Activated T-cell treated with anti-CD3 and anti-CD28 coated beads, Interleukin-2, amount 50 U/mL, for 24 hours (primary cell): ENCODE results near the gene TSTD1.
"Not testable (repeated sequence)": the region's sequence is repeated elsewhere in the genome, so short reads cannot be mapped to it uniquely, and the experiment has no call there.

Experiments
- DNase-seq: peaks from one replicate; pipeline ENCODE4 v3.0.0-alpha.2; 2020
- H3K27ac Mint-ChIP-seq: 2 replicates; pipeline ENCODE4 v1.8.0; 2020; ENCODE audit warnings: mild to moderate bottlenecking, mixed read lengths
- H3K27me3 Mint-ChIP-seq: 2 replicates; pipeline ENCODE4 v1.8.0; 2020; ENCODE audit warnings: mixed read lengths
- H3K36me3 Mint-ChIP-seq: 2 replicates; pipeline ENCODE4 v1.8.0; 2020; ENCODE audit warnings: low read depth, mixed read lengths
- H3K4me1 Mint-ChIP-seq: 2 replicates; pipeline ENCODE4 v1.8.0; 2020; ENCODE audit warnings: low read depth, mixed read lengths
- H3K4me3 Mint-ChIP-seq: 2 replicates; pipeline ENCODE4 v1.8.0; 2020; ENCODE audit warnings: mild to moderate bottlenecking, moderate library complexity, mixed read lengths
- H3K9me3 Mint-ChIP-seq: 2 replicates; pipeline ENCODE4 v1.8.0; 2020; ENCODE audit warnings: mixed read lengths

TSTD1 gene

GRCh38 chr1:161073474-161074121 is 34.8 kb upstream of the TSTD1 start:
- H3K4me1 Mint-ChIP-seq: peaks cover 29% of the 10 kb centered on the region
- H3K27ac Mint-ChIP-seq: no peak overlapping the region
- H3K9me3 Mint-ChIP-seq: peaks cover 2% of the 10 kb centered on the region
- peaks cover 9% of the 10 kb centered on the region for H3K36me3 Mint-ChIP-seq
- DNase-seq: no peak
- no peaks in the 10 kb centered on the region for H3K27me3 Mint-ChIP-seq
- H3K4me3 Mint-ChIP-seq: no peak overlapping the region

GRCh38 chr1:161072751-161073449 is 34.1 kb upstream of the TSTD1 start:
- DNase-seq: no peak
- H3K27ac Mint-ChIP-seq: no peak overlapping the region
- H3K9me3 Mint-ChIP-seq: peaks cover 2% of the 10 kb centered on the region
- H3K27me3 Mint-ChIP-seq: no peaks in the 10 kb centered on the region
- H3K4me3 Mint-ChIP-seq: no peak overlapping the region
- peaks cover 16% of the 10 kb centered on the region for H3K36me3 Mint-ChIP-seq
- peaks cover 34% of the 10 kb centered on the region for H3K4me1 Mint-ChIP-seq

GRCh38 chr1:161071886-161072371 is 33.2 kb upstream of the TSTD1 start:
- Mint-ChIP-seq H3K4me3 (no peak overlapping the region), H3K36me3 (peaks cover 23% of the 10 kb centered on the region), H3K9me3 (peaks cover 2% of the 10 kb centered on the region), H3K4me1 (peaks cover 42% of the 10 kb centered on the region), H3K27me3 (no peaks in the 10 kb centered on the region), H3K27ac (peak overlapping the region; percentile 17)
- DNase-seq: peak; percentile 62

GRCh38 chr1:161070761-161071160 is 32.0 kb upstream of the TSTD1 start:
- H3K27ac Mint-ChIP-seq: peak overlapping the region; percentile 98
- H3K36me3 Mint-ChIP-seq: peaks cover 32% of the 10 kb centered on the region
- peaks cover 2% of the 10 kb centered on the region for H3K9me3 Mint-ChIP-seq
- H3K4me3 Mint-ChIP-seq: no peak overlapping the region
- H3K4me1 Mint-ChIP-seq: peaks cover 49% of the 10 kb centered on the region
- no peak for DNase-seq
- H3K27me3 Mint-ChIP-seq: no peaks in the 10 kb centered on the region

GRCh38 chr1:161069731-161070270 is 31.0 kb upstream of the TSTD1 start, which contains the start of gene ARHGAP30:
Gene ARHGAP30, minus strand, starts transcription at chr1:161069891. Its CDS starts 267 bp downstream, at chr1:161069624.
- DNase-seq: peak; percentile 83

GRCh38 chr1:161069241-161069640 is 30.5 kb upstream of the TSTD1 start:
- Mint-ChIP-seq H3K4me3 (peak overlapping the region; percentile 99), H3K4me1 (peaks cover 60% of the 10 kb centered on the region), H3K27ac (peak overlapping the region; percentile 98), H3K27me3 (no peaks in the 10 kb centered on the region), H3K9me3 (peaks cover 2% of the 10 kb centered on the region), H3K36me3 (peaks cover 45% of the 10 kb centered on the region)
- no peak for DNase-seq

More at GRCh38 chr1:161069731-161070270, 31.0 kb upstream of the TSTD1 start, which contains the start of gene ARHGAP30:
- H3K9me3 Mint-ChIP-seq: peaks cover 2% of the 10 kb centered on the region
- peak within 1 kb of the TSS; percentile 99 for H3K4me3 Mint-ChIP-seq
- peak within 1 kb of the TSS; percentile 98 for H3K27ac Mint-ChIP-seq
- H3K36me3 Mint-ChIP-seq: peaks cover 40% of the 10 kb centered on the region
- no peaks in the 10 kb centered on the region for H3K27me3 Mint-ChIP-seq
- peaks cover 56% of the 10 kb centered on the region for H3K4me1 Mint-ChIP-seq

GRCh38 chr1:161068306-161069234 is 29.8 kb upstream of the TSTD1 start:
- DNase-seq: peak; percentile 81

GRCh38 chr1:161066694-161067093 is 27.9 kb upstream of the TSTD1 start:
- Mint-ChIP-seq H3K9me3 (peaks cover 2% of the 10 kb centered on the region), H3K36me3 (peaks cover 69% of the 10 kb centered on the region)

More at GRCh38 chr1:161068306-161069234, 29.8 kb upstream of the TSTD1 start:
- Mint-ChIP-seq H3K4me3 (peak overlapping the region; percentile 99), H3K9me3 (peaks cover 2% of the 10 kb centered on the region), H3K36me3 (peaks cover 52% of the 10 kb centered on the region), H3K4me1 (peaks cover 67% of the 10 kb centered on the region), H3K27ac (peak overlapping the region; percentile 98), H3K27me3 (no peaks in the 10 kb centered on the region)

GRCh38 chr1:161065681-161066080 is 26.9 kb upstream of the TSTD1 start:
- Mint-ChIP-seq H3K4me3 (peak overlapping the region; percentile 20), H3K36me3 (peaks cover 76% of the 10 kb centered on the region)

More at GRCh38 chr1:161066694-161067093, 27.9 kb upstream of the TSTD1 start:
- Mint-ChIP-seq H3K4me3 (peak overlapping the region; percentile 99), H3K4me1 (peaks cover 77% of the 10 kb centered on the region), H3K27me3 (no peaks in the 10 kb centered on the region), H3K27ac (peak overlapping the region; percentile 98)
- no peak for DNase-seq

GRCh38 chr1:161063936-161064335 is 25.2 kb upstream of the TSTD1 start:
- Mint-ChIP-seq H3K4me3 (peak overlapping the region; percentile 58), H3K36me3 (peaks cover 86% of the 10 kb centered on the region), H3K4me1 (peaks cover 81% of the 10 kb centered on the region), H3K27ac (peak overlapping the region; percentile 93)
- H3K27me3 Mint-ChIP-seq, DNase-seq, H3K9me3 Mint-ChIP-seq: not testable (repeated sequence)

More at GRCh38 chr1:161065681-161066080, 26.9 kb upstream of the TSTD1 start:
- H3K9me3 Mint-ChIP-seq, H3K27me3 Mint-ChIP-seq, DNase-seq: not testable (repeated sequence)
- H3K4me1 Mint-ChIP-seq: peaks cover 74% of the 10 kb centered on the region
- H3K27ac Mint-ChIP-seq: peak overlapping the region; percentile 98

GRCh38 chr1:161061419-161061818 is 22.7 kb upstream of the TSTD1 start:
- Mint-ChIP-seq H3K9me3 (no peaks in the 10 kb centered on the region), H3K36me3 (peaks cover 81% of the 10 kb centered on the region), H3K27me3 (no peaks in the 10 kb centered on the region), H3K4me1 (peaks cover 69% of the 10 kb centered on the region), H3K27ac (peak overlapping the region; percentile 85), H3K4me3 (no peak overlapping the region)
- no peak for DNase-seq

- no peak for DNase-seq
- Mint-ChIP-seq H3K27me3 (no peaks in the 10 kb centered on the region), H3K4me1 (peaks cover 60% of the 10 kb centered on the region), H3K4me3 (peak overlapping the region; percentile 20), H3K36me3 (peaks cover 82% of the 10 kb centered on the region), H3K27ac (peak overlapping the region; percentile 91), H3K9me3 (no peaks in the 10 kb centered on the region)
These were observed 20.5 kb upstream of the TSTD1 start for GRCh38 chr1:161059293-161059692.

- H3K4me3 Mint-ChIP-seq: no peak overlapping the region
- peak overlapping the region; percentile 59 for H3K27ac Mint-ChIP-seq
- no peaks in the 10 kb centered on the region for H3K27me3 Mint-ChIP-seq
- no peaks in the 10 kb centered on the region for H3K9me3 Mint-ChIP-seq
- peaks cover 87% of the 10 kb centered on the region for H3K36me3 Mint-ChIP-seq
- peaks cover 24% of the 10 kb centered on the region for H3K4me1 Mint-ChIP-seq
- DNase-seq: no peak
These were observed 16.0 kb upstream of the TSTD1 start for GRCh38 chr1:161054805-161055204.

GRCh38 chr1:161054232-161054631 is 15.5 kb upstream of the TSTD1 start:
- no peak for DNase-seq
- H3K9me3 Mint-ChIP-seq: no peaks in the 10 kb centered on the region
- no peak overlapping the region for H3K4me3 Mint-ChIP-seq
- H3K4me1 Mint-ChIP-seq: peaks cover 18% of the 10 kb centered on the region
- H3K27ac Mint-ChIP-seq: peak overlapping the region; percentile 59
- no peaks in the 10 kb centered on the region for H3K27me3 Mint-ChIP-seq
- peaks cover 87% of the 10 kb centered on the region for H3K36me3 Mint-ChIP-seq
